Measurements from ENCODE around the gene SH3PXD2B.

DNA sequence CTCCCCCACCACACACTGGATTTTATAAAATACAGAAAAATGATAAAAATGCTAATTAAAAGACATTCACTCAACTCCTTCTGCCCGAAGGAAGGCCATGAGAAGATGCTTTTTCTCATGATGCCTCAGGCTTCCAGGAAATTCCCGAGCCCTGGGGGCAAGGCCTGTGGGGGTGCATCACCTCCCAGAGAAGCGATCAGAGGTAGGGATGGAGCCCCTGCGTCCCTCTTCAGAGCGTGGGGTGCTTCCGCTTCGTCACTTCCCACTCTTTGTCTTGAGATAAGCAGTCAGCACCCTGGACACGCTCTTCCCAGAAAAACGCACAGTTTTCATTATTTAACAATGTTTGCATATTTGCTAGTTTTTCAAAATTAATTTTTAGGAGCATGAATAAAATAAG lies 33.3 kb upstream of the SH3PXD2B start:
- TF ChIP-seq, protein P1, sequence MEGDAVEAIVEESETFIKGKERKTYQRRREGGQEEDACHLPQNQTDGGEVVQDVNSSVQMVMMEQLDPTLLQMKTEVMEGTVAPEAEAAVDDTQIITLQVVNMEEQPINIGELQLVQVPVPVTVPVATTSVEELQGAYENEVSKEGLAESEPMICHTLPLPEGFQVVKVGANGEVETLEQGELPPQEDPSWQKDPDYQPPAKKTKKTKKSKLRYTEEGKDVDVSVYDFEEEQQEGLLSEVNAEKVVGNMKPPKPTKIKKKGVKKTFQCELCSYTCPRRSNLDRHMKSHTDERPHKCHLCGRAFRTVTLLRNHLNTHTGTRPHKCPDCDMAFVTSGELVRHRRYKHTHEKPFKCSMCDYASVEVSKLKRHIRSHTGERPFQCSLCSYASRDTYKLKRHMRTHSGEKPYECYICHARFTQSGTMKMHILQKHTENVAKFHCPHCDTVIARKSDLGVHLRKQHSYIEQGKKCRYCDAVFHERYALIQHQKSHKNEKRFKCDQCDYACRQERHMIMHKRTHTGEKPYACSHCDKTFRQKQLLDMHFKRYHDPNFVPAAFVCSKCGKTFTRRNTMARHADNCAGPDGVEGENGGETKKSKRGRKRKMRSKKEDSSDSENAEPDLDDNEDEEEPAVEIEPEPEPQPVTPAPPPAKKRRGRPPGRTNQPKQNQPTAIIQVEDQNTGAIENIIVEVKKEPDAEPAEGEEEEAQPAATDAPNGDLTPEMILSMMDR (IDR thresholded peaks at IDR 0.05): no peak
- TF ChIP-seq POLR2A (IDR thresholded peaks at IDR 0.05) (no peak), EP300 (IDR thresholded peaks at IDR 0.05) (no peak)

Data from upper lobe of left lung (tissue), 4 donors.